ENCODE data around the gene CD6. TPM values are rescaled to one million over a fixed set of nuclear protein-coding genes. Genes with fewer than 3 reads are reported as not detected.

CD6 gene
- total RNA-seq, 2 donors from 2014 or later: 0.51 to 1.2 TPM

- intact Hi-C loops (cut with DNase I): no loop called here
- 92% methylated on average over 6 of the region's 6 CpGs for WGBS
- no peaks in the 10 kb centered on the region for H3K4me1 ChIP-seq (replicated peaks)
- H3K27me3 ChIP-seq (replicated peaks; ENCODE audit: insufficient read depth): no peaks in the 10 kb centered on the region
- H3K9me3 ChIP-seq: no peaks in the 10 kb centered on the region
- H3K27ac ChIP-seq: no peak overlapping the region
- DNase-seq (ENCODE audit: low spot score): no peak
- TF ChIP-seq POLR2AphosphoS5 (IDR thresholded peaks at IDR 0.05) (no peak), CTCF (IDR thresholded peaks at IDR 0.05) (no peak), POLR2A (IDR thresholded peaks at IDR 0.05) (no peak)
- no peak overlapping the region for H3K4me3 ChIP-seq
- no peaks in the 10 kb centered on the region for H3K36me3 ChIP-seq
These were observed 41.3 kb downstream of the CD6 start for GRCh38 chr11:61012737-61013215.

GRCh38 chr11:61018059-61018458 lies 46.6 kb downstream of the CD6 start:
- Histone ChIP-seq H3K4me3 (no peak overlapping the region), H3K36me3 (no peaks in the 10 kb centered on the region), H3K27me3 (replicated peaks; ENCODE audit: insufficient read depth) (no peaks in the 10 kb centered on the region), H3K27ac (no peak overlapping the region), H3K9me3 (no peaks in the 10 kb centered on the region), H3K4me1 (replicated peaks) (no peaks in the 10 kb centered on the region)
- no peak for TF ChIP-seq POLR2A (IDR thresholded peaks at IDR 0.05)
- TF ChIP-seq POLR2AphosphoS5 (IDR thresholded peaks at IDR 0.05): no peak
- no peak for TF ChIP-seq CTCF (IDR thresholded peaks at IDR 0.05)
- 67% methylated on average over 7 of the region's 7 CpGs for WGBS
- DNase-seq (ENCODE audit: low spot score): no peak
- intact Hi-C loops (cut with DNase I): no loop called here

GRCh38 chr11:61019037-61019831 lies 47.8 kb downstream of the CD6 start:
- TF ChIP-seq POLR2AphosphoS5 (IDR thresholded peaks at IDR 0.05) (no peak), CTCF (IDR thresholded peaks at IDR 0.05) (no peak), POLR2A (IDR thresholded peaks at IDR 0.05) (no peak)
- DNase-seq (ENCODE audit: low spot score): no peak
- no peaks in the 10 kb centered on the region for H3K36me3 ChIP-seq
- H3K27me3 ChIP-seq (replicated peaks; ENCODE audit: insufficient read depth): no peaks in the 10 kb centered on the region
- no peak overlapping the region for H3K4me3 ChIP-seq
- 91% methylated on average over 19 of the region's 19 CpGs for WGBS
- H3K9me3 ChIP-seq: no peaks in the 10 kb centered on the region
- intact Hi-C loops (cut with DNase I): no loop called here
- no peak overlapping the region for H3K27ac ChIP-seq
- H3K4me1 ChIP-seq (replicated peaks): no peaks in the 10 kb centered on the region

GRCh38 chr11:61019832-61020405 lies 48.4 kb downstream of the CD6 start:
- Histone ChIP-seq H3K4me3 (no peak overlapping the region), H3K27me3 (replicated peaks; ENCODE audit: insufficient read depth) (no peaks in the 10 kb centered on the region), H3K4me1 (replicated peaks) (no peaks in the 10 kb centered on the region), H3K9me3 (no peaks in the 10 kb centered on the region), H3K36me3 (no peaks in the 10 kb centered on the region), H3K27ac (no peak overlapping the region)
- intact Hi-C loops (cut with DNase I): no loop called here
- 92% methylated on average over 8 of the region's 9 CpGs for WGBS
- TF ChIP-seq POLR2AphosphoS5 (IDR thresholded peaks at IDR 0.05) (no peak), POLR2A (IDR thresholded peaks at IDR 0.05) (no peak), CTCF (IDR thresholded peaks at IDR 0.05) (no peak)
- DNase-seq (ENCODE audit: low spot score): no peak

All from prostate gland (tissue), 2 donors.